HepG2 (cell line): Measurements from ENCODE around the gene NARS2.

ENCODE experiments used
- MYC ChIP-seq: sonication (generic); formaldehyde crosslinking; IDR thresholded peaks from 2 replicates; pipeline ENCODE4 v1.9.0; 2021; ENCODE audit warnings: missing genetic modification reagents, borderline replicate concordance
- ZFY ChIP-seq: sonication (generic); formaldehyde crosslinking; IDR thresholded peaks from 2 replicates; pipeline ENCODE4 v1.4.0; 2020; ENCODE audit warnings: missing genetic modification reagents
- TF ChIP-seq, protein P1 (sequence below): sonication (generic); formaldehyde crosslinking; IDR thresholded peaks from 2 replicates; pipeline ENCODE4 v1.4.0; 2020; ENCODE audit warnings: missing genetic modification reagents

DNA sequence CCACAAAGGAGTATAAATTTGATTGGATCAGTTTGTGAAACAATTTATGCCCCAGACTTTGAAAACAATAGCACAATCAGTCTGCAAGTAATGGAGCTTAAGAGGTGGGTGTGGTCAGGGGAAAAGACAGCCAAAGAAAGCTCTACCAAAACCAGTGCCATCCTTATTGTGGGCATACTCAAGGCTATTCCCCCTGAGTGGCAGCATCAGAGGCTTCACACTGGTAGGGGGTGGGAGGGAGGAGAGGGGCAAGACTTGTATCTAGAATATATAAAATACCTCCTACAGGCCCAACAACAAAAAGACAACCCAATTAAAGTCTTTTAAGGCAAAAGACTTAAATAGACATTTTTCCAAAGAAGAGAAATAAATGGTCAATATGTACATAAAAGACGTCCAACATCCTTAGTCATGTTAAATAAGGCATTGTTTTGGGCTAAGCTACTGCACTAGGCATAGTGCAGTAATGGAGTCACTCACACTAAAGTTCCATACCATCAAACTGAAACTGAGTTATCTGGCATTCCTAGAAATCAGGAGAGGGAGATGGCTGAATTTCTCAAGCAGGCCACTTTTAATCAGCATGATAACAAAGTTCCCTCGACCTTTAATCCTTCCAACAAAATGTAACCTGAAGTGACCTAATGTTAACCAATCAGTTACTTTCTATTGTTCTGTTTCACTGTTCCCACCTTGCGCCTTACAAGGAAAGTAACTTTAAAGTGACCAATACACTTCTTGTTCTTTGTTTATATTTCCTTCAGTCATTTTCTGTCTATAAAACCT, 24.8 kb downstream of the NARS2 start:
- TF ChIP-seq, protein P1, sequence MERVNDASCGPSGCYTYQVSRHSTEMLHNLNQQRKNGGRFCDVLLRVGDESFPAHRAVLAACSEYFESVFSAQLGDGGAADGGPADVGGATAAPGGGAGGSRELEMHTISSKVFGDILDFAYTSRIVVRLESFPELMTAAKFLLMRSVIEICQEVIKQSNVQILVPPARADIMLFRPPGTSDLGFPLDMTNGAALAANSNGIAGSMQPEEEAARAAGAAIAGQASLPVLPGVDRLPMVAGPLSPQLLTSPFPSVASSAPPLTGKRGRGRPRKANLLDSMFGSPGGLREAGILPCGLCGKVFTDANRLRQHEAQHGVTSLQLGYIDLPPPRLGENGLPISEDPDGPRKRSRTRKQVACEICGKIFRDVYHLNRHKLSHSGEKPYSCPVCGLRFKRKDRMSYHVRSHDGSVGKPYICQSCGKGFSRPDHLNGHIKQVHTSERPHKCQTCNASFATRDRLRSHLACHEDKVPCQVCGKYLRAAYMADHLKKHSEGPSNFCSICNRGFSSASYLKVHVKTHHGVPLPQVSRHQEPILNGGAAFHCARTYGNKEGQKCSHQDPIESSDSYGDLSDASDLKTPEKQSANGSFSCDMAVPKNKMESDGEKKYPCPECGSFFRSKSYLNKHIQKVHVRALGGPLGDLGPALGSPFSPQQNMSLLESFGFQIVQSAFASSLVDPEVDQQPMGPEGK (CRISPR knock-in tag) = no peak
- TF ChIP-seq MYC (CRISPR knock-in tag) (no peak), ZFY (CRISPR knock-in tag) (no peak)
